ENCODE data around the gene C19orf38. TPM values are rescaled to one million over a fixed set of nuclear protein-coding genes. Genes with fewer than 3 reads are reported as not detected.

The C19orf38 gene
- total RNA-seq, 1 donor from 2014 or later: not detected

GRCh38 chr19:10846500-10847202 is 1.6 kb upstream of the C19orf38 start:
- Histone ChIP-seq H3K36me3 (no peaks in the 10 kb centered on the region), H3K4me1 (no peaks in the 10 kb centered on the region), H3K9me3 (no peaks in the 10 kb centered on the region), H3K27ac (no peak overlapping the region), H3K27me3 (no peaks in the 10 kb centered on the region), H3K4me3 (no peak overlapping the region)
- DNase-seq (ENCODE audit: low spot score in 2 of 2): no peak
- no peak for TF ChIP-seq CTCF (IDR thresholded peaks at IDR 0.05)
- intact Hi-C loops (cut with DNase I): no loop called here

- H3K4me3 ChIP-seq: no peak overlapping the region
- DNase-seq (ENCODE audit: low spot score in 2 of 2): no peak
- H3K36me3 ChIP-seq: no peaks in the 10 kb centered on the region
- intact Hi-C loops (cut with DNase I): no loop called here
- no peak for TF ChIP-seq CTCF (IDR thresholded peaks at IDR 0.05)
- no peaks in the 10 kb centered on the region for H3K27me3 ChIP-seq
- no peak overlapping the region for H3K27ac ChIP-seq
- H3K4me1 ChIP-seq: no peaks in the 10 kb centered on the region
- no peaks in the 10 kb centered on the region for H3K9me3 ChIP-seq
Observed at GRCh38 chr19:10850631-10851030, 2.4 kb downstream of the C19orf38 start.

- no peaks in the 10 kb centered on the region for H3K27me3 ChIP-seq
- no peak overlapping the region for H3K27ac ChIP-seq
- TF ChIP-seq CTCF (IDR thresholded peaks at IDR 0.05): no peak
- DNase-seq (ENCODE audit: low spot score in 2 of 2): no peak
- no peaks in the 10 kb centered on the region for H3K9me3 ChIP-seq
- H3K4me3 ChIP-seq: no peak overlapping the region
- intact Hi-C loops (cut with DNase I): no loop called here
- no peaks in the 10 kb centered on the region for H3K4me1 ChIP-seq
- no peaks in the 10 kb centered on the region for H3K36me3 ChIP-seq
Observed at GRCh38 chr19:10852098-10852800, 4.0 kb downstream of the C19orf38 start.

GRCh38 chr19:10852941-10853340 is 4.7 kb downstream of the C19orf38 start:
- intact Hi-C loops (cut with DNase I): no loop called here
- TF ChIP-seq CTCF (IDR thresholded peaks at IDR 0.05): no peak
- DNase-seq (ENCODE audit: low spot score in 2 of 2): no peak
- H3K27ac ChIP-seq: no peak overlapping the region
- no peaks in the 10 kb centered on the region for H3K4me1 ChIP-seq
- H3K9me3 ChIP-seq: no peaks in the 10 kb centered on the region
- H3K4me3 ChIP-seq: no peak overlapping the region
- H3K27me3 ChIP-seq: no peaks in the 10 kb centered on the region
- H3K36me3 ChIP-seq: no peaks in the 10 kb centered on the region

- H3K27me3 ChIP-seq: no peaks in the 10 kb centered on the region
- H3K4me3 ChIP-seq: no peak overlapping the region
- no peak for DNase-seq (ENCODE audit: low spot score in 2 of 2)
- intact Hi-C loops (cut with DNase I): no loop called here
- no peaks in the 10 kb centered on the region for H3K9me3 ChIP-seq
- no peak overlapping the region for H3K27ac ChIP-seq
- no peaks in the 10 kb centered on the region for H3K36me3 ChIP-seq
- TF ChIP-seq CTCF (IDR thresholded peaks at IDR 0.05): no peak
- no peaks in the 10 kb centered on the region for H3K4me1 ChIP-seq
Observed at GRCh38 chr19:10854350-10855089, 6.3 kb downstream of the C19orf38 start.
